ENCODE measurements around the gene CHRNA4. TPM values are rescaled to one million over a fixed set of nuclear protein-coding genes. Genes with fewer than 3 reads are reported as not detected.

Gene CHRNA4
- total and polyA plus RNA-seq, 5 donors from 2014 or later, result not detected

GRCh38 chr20:63379296-63379695 is 18.1 kb upstream of the CHRNA4 start:
- Histone ChIP-seq H3K9me3 (ENCODE audit: control insufficient read depth in 2 of 2, low read length in 2 of 2) (no peaks in the 10 kb centered on the region), H3K27me3 (ENCODE audit: control insufficient read depth, insufficient read depth, low read length) (no peaks in the 10 kb centered on the region), H3K4me1 (ENCODE audit: control insufficient read depth, insufficient read depth, low read length, poor library complexity, severe bottlenecking) (no peaks in the 10 kb centered on the region), H3K27ac (ENCODE audit: insufficient read depth, low read length, poor library complexity, severe bottlenecking) (no peak overlapping the region), H3K4me3 (ENCODE audit: low read depth, low read length) (no peak overlapping the region), H3K36me3 (ENCODE audit: control insufficient read depth, insufficient read depth, low read length) (no peaks in the 10 kb centered on the region)
- H3K4me3 Mint-ChIP-seq, result no peak overlapping the region
- no peak overlapping the region for H3K27ac Mint-ChIP-seq
- DNase-seq (no peak), ATAC-seq (ENCODE audit: low read depth in 2 of 2) (no peak)
- H3K4me1 Mint-ChIP-seq, result no peaks in the 10 kb centered on the region
- H3K27me3 Mint-ChIP-seq, result peaks cover 5% of the 10 kb centered on the region
- peaks cover 0 to 5% (median 0%) of the 10 kb centered on the region in 7 donors for H3K9me3 Mint-ChIP-seq
- H3K36me3 Mint-ChIP-seq, result no peaks in the 10 kb centered on the region

- no peaks in the 10 kb centered on the region for H3K9me3 ChIP-seq (ENCODE audit: control insufficient read depth in 2 of 2, low read length in 2 of 2)
- no peak for ATAC-seq (ENCODE audit: low read depth in 2 of 2)
- no peaks in the 10 kb centered on the region for H3K36me3 ChIP-seq (ENCODE audit: control insufficient read depth, insufficient read depth, low read length)
- no peak overlapping the region for H3K27ac Mint-ChIP-seq
- H3K27me3 Mint-ChIP-seq, result peaks cover 5% of the 10 kb centered on the region
- H3K27ac ChIP-seq (ENCODE audit: insufficient read depth, low read length, poor library complexity, severe bottlenecking), result no peak overlapping the region
- peaks cover 0 to 5% (median 0%) of the 10 kb centered on the region in 7 donors for H3K9me3 Mint-ChIP-seq
- DNase-seq, result no peak
- H3K4me3 Mint-ChIP-seq, result no peak overlapping the region
- no peaks in the 10 kb centered on the region for H3K27me3 ChIP-seq (ENCODE audit: control insufficient read depth, insufficient read depth, low read length)
- no peaks in the 10 kb centered on the region for H3K4me1 Mint-ChIP-seq
- no peaks in the 10 kb centered on the region for H3K36me3 Mint-ChIP-seq
- no peak overlapping the region for H3K4me3 ChIP-seq (ENCODE audit: low read depth, low read length)
- no peaks in the 10 kb centered on the region for H3K4me1 ChIP-seq (ENCODE audit: control insufficient read depth, insufficient read depth, low read length, poor library complexity, severe bottlenecking)
These were observed 17.5 kb upstream of the CHRNA4 start for GRCh38 chr20:63378626-63379025.

- H3K9me3 ChIP-seq (ENCODE audit: control insufficient read depth in 2 of 2, low read length in 2 of 2), result no peaks in the 10 kb centered on the region
- Mint-ChIP-seq H3K27me3 (peaks cover 5% of the 10 kb centered on the region), H3K4me3 (no peak overlapping the region), H3K9me3 (peaks cover 0 to 5% (median 0%) of the 10 kb centered on the region in 7 donors), H3K27ac (no peak overlapping the region), H3K4me1 (no peaks in the 10 kb centered on the region), H3K36me3 (no peaks in the 10 kb centered on the region)
- H3K27ac ChIP-seq (ENCODE audit: insufficient read depth, low read length, poor library complexity, severe bottlenecking), result no peak overlapping the region
- no peak for ATAC-seq (ENCODE audit: low read depth in 2 of 2)
- no peaks in the 10 kb centered on the region for H3K27me3 ChIP-seq (ENCODE audit: control insufficient read depth, insufficient read depth, low read length)
- no peak overlapping the region for H3K4me3 ChIP-seq (ENCODE audit: low read depth, low read length)
- no peaks in the 10 kb centered on the region for H3K4me1 ChIP-seq (ENCODE audit: control insufficient read depth, insufficient read depth, low read length, poor library complexity, severe bottlenecking)
- H3K36me3 ChIP-seq (ENCODE audit: control insufficient read depth, insufficient read depth, low read length), result no peaks in the 10 kb centered on the region
- DNase-seq, result no peak
These were observed 16.8 kb upstream of the CHRNA4 start for GRCh38 chr20:63377951-63378381.

GRCh38 chr20:63377256-63377941 is 16.2 kb upstream of the CHRNA4 start:
- Mint-ChIP-seq H3K4me1 (no peaks in the 10 kb centered on the region), H3K27ac (peak overlapping the region in 1 of 3 donors; percentile 45), H3K4me3 (no peak overlapping the region), H3K36me3 (no peaks in the 10 kb centered on the region), H3K27me3 (peaks cover 5% of the 10 kb centered on the region), H3K9me3 (peaks cover 0 to 5% (median 0%) of the 10 kb centered on the region in 7 donors)
- H3K36me3 ChIP-seq (ENCODE audit: control insufficient read depth, insufficient read depth, low read length), result no peaks in the 10 kb centered on the region
- no peak overlapping the region for H3K4me3 ChIP-seq (ENCODE audit: low read depth, low read length)
- H3K4me1 ChIP-seq (ENCODE audit: control insufficient read depth, insufficient read depth, low read length, poor library complexity, severe bottlenecking), result no peaks in the 10 kb centered on the region
- ATAC-seq (ENCODE audit: low read depth in 2 of 2), result no peak
- H3K27ac ChIP-seq (ENCODE audit: insufficient read depth, low read length, poor library complexity, severe bottlenecking), result no peak overlapping the region
- H3K27me3 ChIP-seq (ENCODE audit: control insufficient read depth, insufficient read depth, low read length), result no peaks in the 10 kb centered on the region
- no peaks in the 10 kb centered on the region for H3K9me3 ChIP-seq (ENCODE audit: control insufficient read depth in 2 of 2, low read length in 2 of 2)
- no peak for DNase-seq

GRCh38 chr20:63376283-63377250 is 15.4 kb upstream of the CHRNA4 start:
- H3K27ac Mint-ChIP-seq, result no peak overlapping the region
- no peak overlapping the region for H3K27ac ChIP-seq (ENCODE audit: insufficient read depth, low read length, poor library complexity, severe bottlenecking)
- H3K9me3 ChIP-seq (ENCODE audit: control insufficient read depth in 2 of 2, low read length in 2 of 2), result no peaks in the 10 kb centered on the region
- DNase-seq (no peak), ATAC-seq (ENCODE audit: low read depth in 2 of 2) (no peak)
- H3K4me3 Mint-ChIP-seq, result no peak overlapping the region
- H3K36me3 Mint-ChIP-seq, result no peaks in the 10 kb centered on the region
- peaks cover 5% of the 10 kb centered on the region for H3K27me3 Mint-ChIP-seq
- no peaks in the 10 kb centered on the region for H3K36me3 ChIP-seq (ENCODE audit: control insufficient read depth, insufficient read depth, low read length)
- H3K4me1 ChIP-seq (ENCODE audit: control insufficient read depth, insufficient read depth, low read length, poor library complexity, severe bottlenecking), result no peaks in the 10 kb centered on the region
- H3K9me3 Mint-ChIP-seq, result peaks cover 0 to 5% (median 0%) of the 10 kb centered on the region in 7 donors
- no peaks in the 10 kb centered on the region for H3K4me1 Mint-ChIP-seq
- H3K4me3 ChIP-seq (ENCODE audit: low read depth, low read length), result no peak overlapping the region
- H3K27me3 ChIP-seq (ENCODE audit: control insufficient read depth, insufficient read depth, low read length), result no peaks in the 10 kb centered on the region

GRCh38 chr20:63375438-63375837 is 14.3 kb upstream of the CHRNA4 start:
- no peaks in the 10 kb centered on the region for H3K27me3 ChIP-seq (ENCODE audit: control insufficient read depth, insufficient read depth, low read length)
- H3K4me1 ChIP-seq (ENCODE audit: control insufficient read depth, insufficient read depth, low read length, poor library complexity, severe bottlenecking), result no peaks in the 10 kb centered on the region
- peaks cover 5% of the 10 kb centered on the region for H3K27me3 Mint-ChIP-seq
- no peak overlapping the region for H3K4me3 Mint-ChIP-seq
- peaks cover 0 to 5% (median 0%) of the 10 kb centered on the region in 7 donors for H3K9me3 Mint-ChIP-seq
- H3K27ac ChIP-seq (ENCODE audit: insufficient read depth, low read length, poor library complexity, severe bottlenecking), result no peak overlapping the region
- no peak overlapping the region for H3K27ac Mint-ChIP-seq
- H3K4me3 ChIP-seq (ENCODE audit: low read depth, low read length), result no peak overlapping the region
- no peaks in the 10 kb centered on the region for H3K9me3 ChIP-seq (ENCODE audit: control insufficient read depth in 2 of 2, low read length in 2 of 2)
- DNase-seq (no peak), ATAC-seq (ENCODE audit: low read depth in 2 of 2) (no peak)
- no peaks in the 10 kb centered on the region for H3K36me3 ChIP-seq (ENCODE audit: control insufficient read depth, insufficient read depth, low read length)
- no peaks in the 10 kb centered on the region for H3K36me3 Mint-ChIP-seq
- H3K4me1 Mint-ChIP-seq, result no peaks in the 10 kb centered on the region

GRCh38 chr20:63374504-63374903 is 13.4 kb upstream of the CHRNA4 start:
- Mint-ChIP-seq H3K4me3 (no peak overlapping the region), H3K9me3 (peaks cover 0 to 5% (median 0%) of the 10 kb centered on the region in 7 donors), H3K27me3 (peaks cover 5% of the 10 kb centered on the region), H3K36me3 (no peaks in the 10 kb centered on the region), H3K4me1 (no peaks in the 10 kb centered on the region), H3K27ac (no peak overlapping the region)
- no peaks in the 10 kb centered on the region for H3K27me3 ChIP-seq (ENCODE audit: control insufficient read depth, insufficient read depth, low read length)
- H3K9me3 ChIP-seq (ENCODE audit: control insufficient read depth in 2 of 2, low read length in 2 of 2), result no peaks in the 10 kb centered on the region
- ATAC-seq (ENCODE audit: low read depth in 2 of 2), result no peak
- H3K4me1 ChIP-seq (ENCODE audit: control insufficient read depth, insufficient read depth, low read length, poor library complexity, severe bottlenecking), result no peaks in the 10 kb centered on the region
- DNase-seq, result no peak
- no peak overlapping the region for H3K27ac ChIP-seq (ENCODE audit: insufficient read depth, low read length, poor library complexity, severe bottlenecking)
- no peaks in the 10 kb centered on the region for H3K36me3 ChIP-seq (ENCODE audit: control insufficient read depth, insufficient read depth, low read length)
- H3K4me3 ChIP-seq (ENCODE audit: low read depth, low read length), result no peak overlapping the region

Data from CD4-positive, CD25-positive, alpha-beta regulatory T cell (primary cell).